HL-60 (cell line): Measurements from ENCODE around the gene DNAJB1.
A peak's percentile ranks its signal among the peaks of the same experiment; 100 is the strongest.
"Not testable (repeated sequence)": the region's sequence is repeated elsewhere in the genome, so short reads cannot be mapped to it uniquely, and the experiment has no call there.

Experiments used
- DNase-seq, 2 experiments: peaks; one replicate each; pipeline ENCODE4 v3.0.0-alpha.2; 2010 to 2020; ENCODE audit warnings: low read depth in 1 of 2, low spot score in 1 of 2
- H3K27ac ChIP-seq: fragments of 250-450 bp; sonication (Bioruptor Pico); replicated peaks from 2 replicates; pipeline ENCODE4 v1.5.1; 2020; ENCODE audit warnings: mild to moderate bottlenecking, moderate library complexity
- H3K27me3 ChIP-seq: fragments of 250-450 bp; sonication (Bioruptor Pico); 2 replicates; pipeline ENCODE4 v1.5.1; 2021; ENCODE audit warnings: mild to moderate bottlenecking, moderate library complexity; ENCODE audit not compliant: insufficient read depth, poor library complexity, severe bottlenecking
- H3K4me3 ChIP-seq: replicated peaks from 2 replicates; pipeline ENCODE4 v1.5.1; 2011; ENCODE audit warnings: mild to moderate bottlenecking, control low read depth, low read length; ENCODE audit not compliant: insufficient read depth
- GABPA ChIP-seq: IDR thresholded peaks from 2 replicates; pipeline ENCODE4 v1.6.1; 2012; ENCODE audit warnings: low read depth
- POLR2AphosphoS5 ChIP-seq: IDR thresholded peaks from 2 replicates; pipeline ENCODE4 v1.6.1; 2012; ENCODE audit warnings: low read depth
- SPI1 ChIP-seq: IDR thresholded peaks from 2 replicates; pipeline ENCODE4 v1.6.1; 2012; ENCODE audit warnings: low read depth, mild to moderate bottlenecking, borderline replicate concordance
- TF ChIP-seq, protein P1 (sequence below): IDR thresholded peaks from one replicate; pipeline ENCODE4 v1.5.1; 2011; ENCODE audit warnings: low read length, control low read depth, inconsistent platforms; ENCODE audit not compliant: insufficient read depth
- TF ChIP-seq, protein P2 (sequence below): IDR thresholded peaks from 2 replicates; pipeline ENCODE4 v1.6.1; 2012; ENCODE audit warnings: low read depth; ENCODE audit not compliant: insufficient replicate concordance

DNAJB1 gene

DNA sequence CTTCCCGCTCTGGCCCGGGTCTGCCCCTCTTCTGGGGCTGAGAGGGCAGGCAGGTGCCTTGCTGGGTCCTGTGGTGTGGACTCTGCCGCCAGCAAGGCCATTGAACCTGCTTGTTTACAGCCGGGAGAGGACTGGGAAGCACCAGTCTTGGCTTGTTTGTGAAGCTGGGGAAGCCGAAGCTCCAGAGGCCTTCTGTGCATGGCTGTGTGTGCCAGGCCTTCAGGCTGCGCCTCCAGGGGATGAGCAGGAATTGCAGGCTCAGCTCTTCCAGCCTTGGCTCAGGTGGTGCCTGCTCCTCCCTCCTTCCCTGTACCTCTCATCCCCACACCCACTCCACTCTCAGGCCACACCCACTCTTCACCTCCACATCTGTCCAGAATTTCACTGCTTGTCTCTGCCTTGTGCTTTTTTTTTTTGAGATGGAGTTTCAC lies 36.2 kb upstream of the DNAJB1 start:
- no peak overlapping the region for H3K27ac ChIP-seq
- TF ChIP-seq POLR2AphosphoS5: no peak
- no peak for TF ChIP-seq SPI1
- TF ChIP-seq GABPA: no peak
- TF ChIP-seq, protein P1, sequence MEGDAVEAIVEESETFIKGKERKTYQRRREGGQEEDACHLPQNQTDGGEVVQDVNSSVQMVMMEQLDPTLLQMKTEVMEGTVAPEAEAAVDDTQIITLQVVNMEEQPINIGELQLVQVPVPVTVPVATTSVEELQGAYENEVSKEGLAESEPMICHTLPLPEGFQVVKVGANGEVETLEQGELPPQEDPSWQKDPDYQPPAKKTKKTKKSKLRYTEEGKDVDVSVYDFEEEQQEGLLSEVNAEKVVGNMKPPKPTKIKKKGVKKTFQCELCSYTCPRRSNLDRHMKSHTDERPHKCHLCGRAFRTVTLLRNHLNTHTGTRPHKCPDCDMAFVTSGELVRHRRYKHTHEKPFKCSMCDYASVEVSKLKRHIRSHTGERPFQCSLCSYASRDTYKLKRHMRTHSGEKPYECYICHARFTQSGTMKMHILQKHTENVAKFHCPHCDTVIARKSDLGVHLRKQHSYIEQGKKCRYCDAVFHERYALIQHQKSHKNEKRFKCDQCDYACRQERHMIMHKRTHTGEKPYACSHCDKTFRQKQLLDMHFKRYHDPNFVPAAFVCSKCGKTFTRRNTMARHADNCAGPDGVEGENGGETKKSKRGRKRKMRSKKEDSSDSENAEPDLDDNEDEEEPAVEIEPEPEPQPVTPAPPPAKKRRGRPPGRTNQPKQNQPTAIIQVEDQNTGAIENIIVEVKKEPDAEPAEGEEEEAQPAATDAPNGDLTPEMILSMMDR: no peak
- TF ChIP-seq, protein P2, sequence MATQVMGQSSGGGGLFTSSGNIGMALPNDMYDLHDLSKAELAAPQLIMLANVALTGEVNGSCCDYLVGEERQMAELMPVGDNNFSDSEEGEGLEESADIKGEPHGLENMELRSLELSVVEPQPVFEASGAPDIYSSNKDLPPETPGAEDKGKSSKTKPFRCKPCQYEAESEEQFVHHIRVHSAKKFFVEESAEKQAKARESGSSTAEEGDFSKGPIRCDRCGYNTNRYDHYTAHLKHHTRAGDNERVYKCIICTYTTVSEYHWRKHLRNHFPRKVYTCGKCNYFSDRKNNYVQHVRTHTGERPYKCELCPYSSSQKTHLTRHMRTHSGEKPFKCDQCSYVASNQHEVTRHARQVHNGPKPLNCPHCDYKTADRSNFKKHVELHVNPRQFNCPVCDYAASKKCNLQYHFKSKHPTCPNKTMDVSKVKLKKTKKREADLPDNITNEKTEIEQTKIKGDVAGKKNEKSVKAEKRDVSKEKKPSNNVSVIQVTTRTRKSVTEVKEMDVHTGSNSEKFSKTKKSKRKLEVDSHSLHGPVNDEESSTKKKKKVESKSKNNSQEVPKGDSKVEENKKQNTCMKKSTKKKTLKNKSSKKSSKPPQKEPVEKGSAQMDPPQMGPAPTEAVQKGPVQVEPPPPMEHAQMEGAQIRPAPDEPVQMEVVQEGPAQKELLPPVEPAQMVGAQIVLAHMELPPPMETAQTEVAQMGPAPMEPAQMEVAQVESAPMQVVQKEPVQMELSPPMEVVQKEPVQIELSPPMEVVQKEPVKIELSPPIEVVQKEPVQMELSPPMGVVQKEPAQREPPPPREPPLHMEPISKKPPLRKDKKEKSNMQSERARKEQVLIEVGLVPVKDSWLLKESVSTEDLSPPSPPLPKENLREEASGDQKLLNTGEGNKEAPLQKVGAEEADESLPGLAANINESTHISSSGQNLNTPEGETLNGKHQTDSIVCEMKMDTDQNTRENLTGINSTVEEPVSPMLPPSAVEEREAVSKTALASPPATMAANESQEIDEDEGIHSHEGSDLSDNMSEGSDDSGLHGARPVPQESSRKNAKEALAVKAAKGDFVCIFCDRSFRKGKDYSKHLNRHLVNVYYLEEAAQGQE: no peak
- no peak for DNase-seq
- no peak overlapping the region for H3K4me3 ChIP-seq
- H3K27me3 ChIP-seq: no peaks in the 10 kb centered on the region

DNA sequence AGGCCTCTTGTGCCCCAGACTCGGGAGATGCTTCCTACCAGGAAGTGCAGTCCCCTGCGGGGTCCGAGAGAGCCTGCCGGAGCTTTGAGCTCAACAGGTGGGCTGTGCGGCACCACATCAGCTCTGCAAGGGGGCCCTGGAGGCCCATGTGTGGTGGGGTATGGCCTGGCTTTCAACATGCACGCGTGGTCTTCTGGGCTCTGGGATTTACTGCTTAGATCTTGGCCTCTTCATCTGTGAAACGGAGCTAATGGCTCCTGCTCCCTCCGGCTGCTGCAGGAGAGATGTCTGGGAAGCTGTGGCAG lies 35.7 kb upstream of the DNAJB1 start:
- TF ChIP-seq SPI1 (no peak), GABPA (no peak), POLR2AphosphoS5 (no peak)
- TF ChIP-seq, protein P1: no peak
- TF ChIP-seq, protein P2: no peak
- Histone ChIP-seq H3K4me3 (no peak overlapping the region), H3K27ac (no peak overlapping the region), H3K27me3 (no peaks in the 10 kb centered on the region)
- DNase-seq: no peak

DNA sequence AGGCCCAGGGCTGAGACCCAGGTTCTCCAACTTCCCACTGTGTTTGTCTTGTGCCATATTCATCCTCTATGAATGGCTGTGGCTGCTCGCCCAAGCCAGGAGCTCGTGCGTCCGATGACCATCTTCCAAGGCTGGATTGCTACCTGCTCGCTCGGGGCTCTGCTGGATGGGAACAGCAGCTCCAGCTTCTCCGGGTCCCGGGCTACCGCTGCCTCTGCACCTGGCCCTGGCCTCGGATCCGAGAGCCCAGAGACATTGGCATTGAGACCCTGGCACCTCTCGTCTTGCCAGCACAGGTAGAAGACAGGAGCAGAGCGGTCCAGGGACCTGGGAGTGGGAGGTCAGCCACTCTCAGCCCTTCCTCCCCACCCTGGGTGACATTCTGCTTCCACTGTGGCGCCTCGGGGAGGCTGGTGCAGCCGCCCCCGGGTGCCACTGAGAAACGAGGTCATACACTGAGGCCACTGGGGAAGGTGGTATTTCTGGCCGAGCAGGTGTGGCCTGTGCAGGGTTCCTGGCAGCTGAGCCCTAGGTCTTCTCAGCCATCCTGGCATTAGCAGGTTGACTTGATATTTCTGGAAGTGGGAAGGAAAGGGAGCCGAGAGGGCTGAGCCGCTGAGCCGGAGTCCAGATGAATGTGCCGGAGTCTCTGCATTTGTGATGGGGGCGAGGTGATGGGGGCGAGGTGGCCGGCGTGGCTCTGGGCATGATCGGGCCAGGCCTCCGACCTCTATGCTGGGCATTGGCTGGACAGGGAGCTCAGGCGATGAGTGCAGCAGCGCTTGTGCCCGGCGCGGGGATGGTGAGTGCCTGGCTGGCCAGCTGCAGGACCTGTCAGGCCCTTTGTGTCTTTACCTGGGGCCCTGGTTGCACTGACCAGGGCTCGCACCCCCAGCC lies 35.1 kb upstream of the DNAJB1 start:
- no peaks in the 10 kb centered on the region for H3K27me3 ChIP-seq
- no peak for DNase-seq
- TF ChIP-seq SPI1: no peak
- no peak for TF ChIP-seq GABPA
- TF ChIP-seq, protein P2: no peak
- no peak for TF ChIP-seq POLR2AphosphoS5
- TF ChIP-seq, protein P1: no peak
- no peak overlapping the region for H3K4me3 ChIP-seq
- no peak overlapping the region for H3K27ac ChIP-seq

DNA sequence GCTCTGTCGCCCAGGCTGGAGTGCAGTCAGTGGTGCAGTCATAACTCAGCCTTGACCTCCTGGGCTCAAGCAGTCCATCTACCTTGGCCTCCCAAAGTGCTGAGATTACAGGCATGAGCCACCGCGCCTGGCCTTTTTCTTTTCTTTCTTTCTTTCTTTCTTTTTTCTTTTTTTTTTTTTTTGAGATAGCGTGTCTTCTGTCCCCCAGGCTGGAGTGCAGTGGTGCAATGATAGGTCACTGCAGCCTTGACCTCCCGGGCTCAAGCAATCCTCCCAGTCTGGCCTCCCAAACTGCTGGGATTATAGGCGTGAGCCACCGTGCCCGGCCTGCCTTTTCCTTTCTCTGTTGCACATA lies 33.8 kb upstream of the DNAJB1 start:
- H3K27ac ChIP-seq: peak overlapping the region; percentile 67
- not testable (repeated sequence) for H3K27me3 ChIP-seq, DNase-seq, H3K4me3 ChIP-seq
